HepG2 (cell line): ENCODE measurements around the gene RABGAP1L. TPM values are rescaled to one million over a fixed set of nuclear protein-coding genes. Genes with fewer than 3 reads are reported as not detected.
A peak's percentile ranks its signal among the peaks of the same experiment; 100 is the strongest.

Experiments used
- AFF4 ChIP-seq: sonication (generic); formaldehyde crosslinking; IDR thresholded peaks from 2 replicates; pipeline ENCODE4 v1.4.0; 2020; ENCODE audit warnings: missing genetic modification reagents
- ARID3A ChIP-seq: IDR thresholded peaks from 2 replicates; pipeline ENCODE4 v1.6.1; 2012; ENCODE audit warnings: low read depth, low read length, improper control_type of control experiment
- ATM ChIP-seq: fragments of 450-650 bp; IDR thresholded peaks from 2 replicates; pipeline ENCODE4 v1.7.1; 2017; ENCODE audit warnings: mild to moderate bottlenecking, borderline replicate concordance
- CEBPB ChIP-seq: IDR thresholded peaks from 2 replicates; pipeline ENCODE4 v1.6.1; 2011; ENCODE audit warnings: low read depth, low read length, improper control_type of control experiment, borderline replicate concordance
- GATAD1 ChIP-seq: IDR thresholded peaks from 2 replicates; pipeline ENCODE4 v1.6.1; 2016; ENCODE audit warnings: missing genetic modification reagents, missing compliant biosample characterization
- MBNL3 ChIP-seq: fragments of 250-450 bp; sonication (Bioruptor Pico); conservative IDR thresholded peaks from 2 replicates; pipeline ENCODE4 v1.8.0; 2022; ENCODE audit warnings: mild to moderate bottlenecking, inconsistent platforms
- NFYC ChIP-seq: IDR thresholded peaks from 2 replicates; pipeline ENCODE4 v1.6.1; 2016; ENCODE audit warnings: missing genetic modification reagents, missing compliant biosample characterization
- NRL ChIP-seq: sonication (generic); formaldehyde crosslinking; IDR thresholded peaks from 2 replicates; pipeline ENCODE4 v1.5.0; 2020; ENCODE audit warnings: missing genetic modification reagents, mild to moderate bottlenecking, moderate library complexity, borderline replicate concordance
- PRDM10 ChIP-seq: sonication (generic); formaldehyde crosslinking; IDR thresholded peaks from 2 replicates; pipeline ENCODE4 v1.4.0; 2020; ENCODE audit warnings: low read depth, missing genetic modification reagents
- PRDM4 ChIP-seq: sonication (generic); formaldehyde crosslinking; IDR thresholded peaks from 2 replicates; pipeline ENCODE4 v1.9.0; 2021; ENCODE audit warnings: missing genetic modification reagents, borderline replicate concordance
- RFXAP ChIP-seq: sonication (generic); formaldehyde crosslinking; IDR thresholded peaks from 2 replicates; pipeline ENCODE4 v1.4.0; 2020; ENCODE audit warnings: missing genetic modification reagents, borderline replicate concordance
- SOX6 ChIP-seq, 2 experiments: fragments of 450-650 bp in 1 of 2; sonication (generic) in 1 of 2; formaldehyde crosslinking in 1 of 2; IDR thresholded peaks; 2 replicates each; pipeline versions ENCODE4 v1.4.0 to v1.6.1; 2017 to 2020; ENCODE audit warnings: antibody characterized with exemption in 1 of 2, mild to moderate bottlenecking in 1 of 2, missing genetic modification reagents in 1 of 2
- STAG1 ChIP-seq: sonication (generic); formaldehyde crosslinking; IDR thresholded peaks from 2 replicates; pipeline ENCODE4 v1.4.0; 2020; ENCODE audit warnings: missing genetic modification reagents
- ZFP82 ChIP-seq: sonication (generic); formaldehyde crosslinking; IDR thresholded peaks from 2 replicates; pipeline ENCODE4 v1.5.1; 2020; ENCODE audit warnings: mild to moderate bottlenecking, missing genetic modification reagents, borderline replicate concordance
- ZNF121 ChIP-seq: sonication (generic); formaldehyde crosslinking; IDR thresholded peaks from 2 replicates; pipeline ENCODE4 v1.5.0; 2020; ENCODE audit warnings: mild to moderate bottlenecking, missing genetic modification reagents
- ZNF33A ChIP-seq: sonication (generic); formaldehyde crosslinking; IDR thresholded peaks from 2 replicates; pipeline ENCODE4 v1.5.1; 2020; ENCODE audit warnings: missing genetic modification reagents, mild to moderate bottlenecking, moderate library complexity, borderline replicate concordance
- ZNF552 ChIP-seq: sonication (generic); formaldehyde crosslinking; IDR thresholded peaks from 2 replicates; pipeline ENCODE4 v1.9.0; 2022; ENCODE audit warnings: missing genetic modification reagents, mild to moderate bottlenecking, borderline replicate concordance
- ZNF570 ChIP-seq: sonication (generic); formaldehyde crosslinking; IDR thresholded peaks from 2 replicates; pipeline ENCODE4 v1.4.0; 2020; ENCODE audit warnings: mild to moderate bottlenecking, missing genetic modification reagents, borderline replicate concordance
- ZNF572 ChIP-seq: sonication (generic); formaldehyde crosslinking; IDR thresholded peaks from 2 replicates; pipeline ENCODE4 v1.5.1; 2020; ENCODE audit warnings: mild to moderate bottlenecking, missing genetic modification reagents
- polyA plus RNA-seq, 8 experiments: library from polyadenylated mRNA; depleted of rRNA in 3 of 8; stranded (reverse) in 7 of 8; unstranded in 1 of 8; fragments of >200 nt; fragmentation: Illumina TruSeq in 4 of 8; extraction: Trizol in 4 of 8; gene quantifications; 2 replicates each; pipeline versions ENCODE4 v1.2.1 to v1.2.3, GENCODE V29; 2011 to 2016; ENCODE audit warnings: low read depth in 4 of 8, missing spikeins in 1 of 8, mixed read lengths in 1 of 8; ENCODE audit not compliant: insufficient read depth in 1 of 8
- total RNA-seq, 5 experiments: library from RNA; depleted of rRNA; stranded (reverse); fragments of >200 nt; fragmentation: Illumina TruSeq; extraction: Trizol; gene quantifications; 2 replicates each; pipeline ENCODE4 v1.2.3, GENCODE V29; 2016; ENCODE audit warnings: low read depth in 1 of 5

Gene RABGAP1L
- total and polyA plus RNA-seq, 2 of the 13 experiments (the other 11 are each of a cell fraction or from before 2014, with no cell fraction given), result 7.9 to 22.6 TPM

- TF ChIP-seq PRDM10 (CRISPR knock-in tag), result no peak
- no peak for TF ChIP-seq RFXAP
- TF ChIP-seq ZNF121, result no peak
- TF ChIP-seq NRL, result no peak
- no peak for TF ChIP-seq ZNF33A (CRISPR knock-in tag)
- TF ChIP-seq AFF4 (CRISPR knock-in tag), result no peak
- TF ChIP-seq ZFP82, result no peak
- TF ChIP-seq GATAD1 (CRISPR knock-in tag), result no peak
- TF ChIP-seq ATM, result no peak
- TF ChIP-seq MBNL3 (CRISPR knock-in tag), result no peak
- TF ChIP-seq PRDM4 (CRISPR knock-in tag), result no peak
- TF ChIP-seq ZNF552 (CRISPR knock-in tag), result no peak
- no peak for TF ChIP-seq NFYC
- TF ChIP-seq CEBPB, result peak; percentile 76
- no peak for TF ChIP-seq ZNF570
- 0 out of 2 replicates have a peak, but pooled peaks have one; percentile 30 for TF ChIP-seq ARID3A
- TF ChIP-seq STAG1, result no peak
- no peak for TF ChIP-seq SOX6 (IDR thresholded peaks at IDR 0.05)
- no peak for TF ChIP-seq SOX6 (CRISPR knock-in tag; IDR thresholded peaks at IDR 0.05)
- TF ChIP-seq ZNF572 (CRISPR knock-in tag), result no peak
Observed at GRCh38 chr1:174719194-174719593, 559.9 kb downstream of the RABGAP1L start (continued).
